K562 (cell line): ENCODE measurements around the gene FAM186B. TPM values are rescaled to one million over a fixed set of nuclear protein-coding genes. Genes with fewer than 3 reads are reported as not detected.
A peak's percentile ranks its signal among the peaks of the same experiment; 100 is the strongest.

ENCODE experiments used
- BCLAF1 ChIP-seq, 2 experiments: fragments of 450-650 bp in 1 of 2; IDR thresholded peaks; 2 replicates each; pipeline ENCODE4 v1.6.1; 2011 to 2017; ENCODE audit warnings: low read depth in 2 of 2, antibody characterized with exemption in 1 of 2, borderline replicate concordance in 1 of 2, low read length in 1 of 2, mild to moderate bottlenecking in 1 of 2, mixed read lengths in 1 of 2; ENCODE audit not compliant: control insufficient read depth in 1 of 2
- CBFA2T2 ChIP-seq: fragments of 450-650 bp; conservative IDR thresholded peaks from 2 replicates; pipeline ENCODE4 v1.6.1; 2017; ENCODE audit warnings: mild to moderate bottlenecking
- CREB3L1 ChIP-seq: fragments of 450-650 bp; IDR thresholded peaks from 2 replicates; pipeline ENCODE4 v1.6.1; 2014; ENCODE audit warnings: low read depth, mild to moderate bottlenecking, moderate library complexity, borderline replicate concordance
- ELF1 ChIP-seq: fragments of 200-800 bp; sonication (Bioruptor generic); IDR thresholded peaks from 2 replicates; pipeline ENCODE4 v1.6.1; 2016; ENCODE audit warnings: missing genetic modification characterization, missing compliant biosample characterization
- GABPA ChIP-seq: fragments of 200-800 bp; sonication (Bioruptor generic); conservative IDR thresholded peaks from 2 replicates; pipeline ENCODE4 v1.6.1; 2016; ENCODE audit warnings: low read depth, missing genetic modification characterization, missing compliant biosample characterization
- MAFK ChIP-seq: IDR thresholded peaks from 2 replicates; pipeline ENCODE4 v1.6.1; 2011; ENCODE audit warnings: low read length, improper control_type of control experiment
- NKRF ChIP-seq: fragments of 450-650 bp; IDR thresholded peaks from 2 replicates; pipeline ENCODE4 v1.6.1; 2016; ENCODE audit warnings: borderline replicate concordance
- PTBP1 ChIP-seq: fragments of 200-400 bp; formaldehyde crosslinking; IDR thresholded peaks from 2 replicates; pipeline ENCODE4 v1.6.1; 2017; ENCODE audit warnings: low read depth, low read length
- RCOR1 ChIP-seq, 2 experiments: IDR thresholded peaks; 2 replicates each; pipeline ENCODE4 v1.6.1; 2012; ENCODE audit warnings: low read depth in 2 of 2, low read length in 2 of 2, borderline replicate concordance in 1 of 2, improper control_type of control experiment in 1 of 2
- SMAD1 ChIP-seq: fragments of 150-350 bp; IDR thresholded peaks from 2 replicates; pipeline ENCODE4 v1.6.1; 2014; ENCODE audit warnings: low read length, low read depth; ENCODE audit not compliant: partially characterized antibody
- SRF ChIP-seq, 2 experiments: fragments of 250-450, 450-650 bp in 1 of 2; sonication (Bioruptor Pico) in 1 of 2; sonication (generic) in 1 of 2; formaldehyde crosslinking; IDR thresholded peaks; 2 replicates each; pipeline versions ENCODE4 v1.5.0 to v1.5.1; 2020 to 2022; ENCODE audit warnings: mild to moderate bottlenecking in 1 of 2, missing genetic modification reagents in 1 of 2
- SRSF1 ChIP-seq: fragments of 200-400 bp; formaldehyde crosslinking; IDR thresholded peaks from 2 replicates; pipeline ENCODE4 v1.6.1; 2017; ENCODE audit warnings: mild to moderate bottlenecking, low read depth, low read length, moderate library complexity
- USF2 ChIP-seq: sonication (generic); formaldehyde crosslinking; IDR thresholded peaks from 2 replicates; pipeline ENCODE4 v1.5.0; 2020; ENCODE audit warnings: missing genetic modification reagents
- ZC3H4 ChIP-seq: sonication (generic); formaldehyde crosslinking; IDR thresholded peaks from 2 replicates; pipeline ENCODE4 v1.9.0; 2021; ENCODE audit warnings: missing genetic modification reagents, borderline replicate concordance
- ZNF24 ChIP-seq: fragments of 450-650 bp; IDR thresholded peaks from 2 replicates; pipeline ENCODE4 v1.6.1; 2016
- ZNF3 ChIP-seq: fragments of 250-450 bp; sonication (Bioruptor Pico); IDR thresholded peaks from 2 replicates; pipeline ENCODE4 v1.5.0; 2021; ENCODE audit warnings: mild to moderate bottlenecking, moderate library complexity
- ZNF551 ChIP-seq: fragments of 250-450 bp; sonication (Bioruptor Pico); IDR thresholded peaks from 2 replicates; pipeline ENCODE4 v1.5.0; 2021; ENCODE audit warnings: mild to moderate bottlenecking, moderate library complexity
- polyA plus RNA-seq, 8 experiments: library from polyadenylated mRNA; depleted of rRNA in 4 of 8; stranded (reverse) in 5 of 8; unstranded in 3 of 8; fragments of >200 nt; fragmentation: Nextera tagmentation in 2 of 8; fragmentation: Illumina TruSeq in 1 of 8; extraction: Ambion mirVana in 2 of 8; extraction: Trizol in 1 of 8; gene quantifications; 2 replicates each; pipeline versions ENCODE4 v1.2.1 to v1.2.3, GENCODE V29; 2011 to 2014; ENCODE audit warnings: inconsistent platforms in 1 of 8, missing spikeins in 1 of 8
- total RNA-seq, 7 experiments: library from RNA; depleted of rRNA in 6 of 7; stranded (reverse); fragments of >200 nt in 6 of 7; fragmentation: Illumina TruSeq in 2 of 7; extraction: Trizol in 2 of 7; gene quantifications; 2 replicates each; pipeline versions ENCODE4 v1.2.1 to v1.2.3, GENCODE V29; 2011 to 2021; ENCODE audit warnings: low replicate concordance in 1 of 7
- TF ChIP-seq, protein P1 (sequence below): fragments of 450-650 bp; formaldehyde crosslinking; IDR thresholded peaks from 2 replicates; pipeline ENCODE4 v1.4.0; 2020; ENCODE audit warnings: mild to moderate bottlenecking, moderate library complexity

Gene FAM186B
- total and polyA plus RNA-seq, 9 of the 15 experiments (the other 6 are each of a cell fraction or from before 2014, with no cell fraction given) = 0.07 to 0.42 (median 0.15) TPM

DNA sequence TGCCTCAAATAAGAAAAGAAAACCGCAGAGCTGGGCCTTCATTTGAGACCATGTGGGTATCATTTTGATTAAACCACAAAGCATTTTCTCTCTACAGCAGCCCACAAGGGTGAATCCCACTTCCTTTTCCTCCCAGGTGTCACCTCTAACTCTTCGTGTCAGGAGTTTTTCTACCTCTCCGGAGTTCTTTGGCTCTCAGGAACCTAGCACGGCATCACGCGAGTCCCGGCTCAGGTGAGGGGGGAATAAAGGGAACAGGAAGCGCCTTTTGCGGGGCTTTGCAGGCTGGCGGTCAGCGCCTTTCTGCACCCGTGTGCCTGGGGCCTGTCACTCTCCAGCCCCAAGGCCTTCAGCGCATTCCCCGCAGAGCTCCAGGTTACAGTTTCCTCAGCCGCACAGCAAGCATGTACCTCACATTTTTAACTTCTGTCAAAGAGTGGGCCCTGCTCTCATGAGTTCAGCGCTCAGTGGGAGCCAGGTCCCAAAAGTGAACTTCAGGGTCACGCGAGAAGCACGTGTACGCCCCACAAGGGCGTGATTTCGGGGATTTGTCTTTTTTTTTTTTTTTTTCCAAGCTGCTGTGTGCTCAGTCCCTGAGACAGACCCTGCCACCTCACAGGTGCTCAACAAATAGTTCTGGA lies 17.2 kb upstream of the FAM186B start (continued):
- TF ChIP-seq RCOR1 (IDR thresholded peaks at IDR 0.05; ENCODE audit: borderline replicate concordance in 1 of 2, low read depth in 2 of 2, low read length in 2 of 2) (no peak), BCLAF1 (IDR thresholded peaks at IDR 0.05; ENCODE audit: borderline replicate concordance in 1 of 2, control insufficient read depth in 1 of 2, low read depth in 2 of 2, low read length in 1 of 2) (no peak), ELF1 (no peak), MAFK (no peak), SRF (CRISPR knock-in tag; IDR thresholded peaks at IDR 0.05) (no peak), SRSF1 (no peak), USF2 (no peak; the same call in 1 of the 2 replicates), GABPA (tag) (no peak; the same call in 1 of the 2 replicates), NKRF (peak; percentile 61; the same call in 1 of the 2 replicates), ZNF3 (CRISPR knock-in tag) (no peak), CBFA2T2 (no peak; the same call in 1 of the 2 replicates), ZNF551 (CRISPR knock-in tag) (no peak), ZNF24 (no peak), SMAD1 (no peak), ZC3H4 (no peak), CREB3L1 (peak; percentile 40; the same call in 1 of the 2 replicates), PTBP1 (no peak)
- TF ChIP-seq, protein P1, sequence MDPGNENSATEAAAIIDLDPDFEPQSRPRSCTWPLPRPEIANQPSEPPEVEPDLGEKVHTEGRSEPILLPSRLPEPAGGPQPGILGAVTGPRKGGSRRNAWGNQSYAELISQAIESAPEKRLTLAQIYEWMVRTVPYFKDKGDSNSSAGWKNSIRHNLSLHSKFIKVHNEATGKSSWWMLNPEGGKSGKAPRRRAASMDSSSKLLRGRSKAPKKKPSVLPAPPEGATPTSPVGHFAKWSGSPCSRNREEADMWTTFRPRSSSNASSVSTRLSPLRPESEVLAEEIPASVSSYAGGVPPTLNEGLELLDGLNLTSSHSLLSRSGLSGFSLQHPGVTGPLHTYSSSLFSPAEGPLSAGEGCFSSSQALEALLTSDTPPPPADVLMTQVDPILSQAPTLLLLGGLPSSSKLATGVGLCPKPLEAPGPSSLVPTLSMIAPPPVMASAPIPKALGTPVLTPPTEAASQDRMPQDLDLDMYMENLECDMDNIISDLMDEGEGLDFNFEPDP (CRISPR knock-in tag) = no peak
